WTC11 (cell line): ENCODE results near the gene RETREG3. TPM values are rescaled to one million over a fixed set of nuclear protein-coding genes. Genes with fewer than 3 reads are reported as not detected.

Source experiments
- ATAC-seq: fragments of 200-7000 bp; cut with Tn5 transposase; 2 replicates; pipeline ENCODE4 v1.10.0; 2021; ENCODE audit warnings: mild to moderate bottlenecking, moderate library complexity
- CTCF ChIA-PET: fragments of 300-600 bp; sonication (Branson Sonifier 250); formaldehyde crosslinking; loops from one replicate; lab custom pipeline; 2021; ENCODE audit warnings: antibody characterized with exemption; lab: Charles Lee
- POLR2A ChIA-PET: fragments of 350-600 bp; sonication (Branson Sonifier 250); formaldehyde crosslinking; loops from one replicate; lab custom pipeline; 2021; ENCODE audit warnings: antibody characterized with exemption; lab: Charles Lee
- DNase-seq: peaks from one replicate; pipeline ENCODE4 v3.0.0; 2021; ENCODE audit warnings: low spot score
- H3K27ac Mint-ChIP-seq: 2 replicates; pipeline ENCODE4 v1.8.0; 2021; ENCODE audit warnings: mixed read lengths
- H3K27me3 Mint-ChIP-seq: 2 replicates; pipeline ENCODE4 v1.8.0; 2021; ENCODE audit warnings: low read depth, mild to moderate bottlenecking, moderate library complexity, mixed read lengths
- H3K36me3 Mint-ChIP-seq: 2 replicates; pipeline ENCODE4 v1.8.0; 2021; ENCODE audit warnings: mixed read lengths
- H3K4me1 Mint-ChIP-seq: 2 replicates; pipeline ENCODE4 v1.8.0; 2022; ENCODE audit warnings: mixed read lengths
- H3K4me3 Mint-ChIP-seq: 2 replicates; pipeline ENCODE4 v1.8.0; 2021; ENCODE audit warnings: mild to moderate bottlenecking, moderate library complexity, mixed read lengths
- H3K9me3 Mint-ChIP-seq: 2 replicates; pipeline ENCODE4 v1.8.0; 2021; ENCODE audit warnings: mixed read lengths
- ATF1 ChIP-seq: sonication (generic); formaldehyde crosslinking; IDR thresholded peaks from 2 replicates; pipeline ENCODE4 v1.8.1; 2023; ENCODE audit warnings: mild to moderate bottlenecking, moderate library complexity, missing genetic modification reagents
- EMX1 ChIP-seq: fragments of 250-450 bp; sonication (Bioruptor Pico); IDR thresholded peaks from 2 replicates; pipeline ENCODE4 v1.8.0; 2021; ENCODE audit warnings: mild to moderate bottlenecking
- FOXP1 ChIP-seq: sonication (generic); formaldehyde crosslinking; IDR thresholded peaks from 2 replicates; pipeline ENCODE4 v1.8.0; 2022; ENCODE audit warnings: missing genetic modification reagents, mild to moderate bottlenecking, moderate library complexity, borderline replicate concordance
- GRHL2 ChIP-seq: fragments of 250-450 bp; sonication (Bioruptor Pico); IDR thresholded peaks from 2 replicates; pipeline ENCODE4 v1.8.0; 2022; ENCODE audit warnings: mild to moderate bottlenecking, moderate library complexity; ENCODE audit not compliant: insufficient replicate concordance, severe bottlenecking
- IRF2 ChIP-seq: sonication (generic); formaldehyde crosslinking; IDR thresholded peaks from 2 replicates; pipeline ENCODE4 v1.8.0; 2022; ENCODE audit warnings: low read depth, missing genetic modification reagents, borderline replicate concordance
- MYBL2 ChIP-seq: sonication (generic); formaldehyde crosslinking; IDR thresholded peaks from 2 replicates; pipeline ENCODE4 v1.8.1; 2023; ENCODE audit warnings: mild to moderate bottlenecking, moderate library complexity, missing genetic modification reagents
- NFYB ChIP-seq: sonication (generic); formaldehyde crosslinking; conservative IDR thresholded peaks from 2 replicates; pipeline ENCODE4 v1.8.0; 2022; ENCODE audit warnings: low read depth, missing genetic modification reagents
- NR1H2 ChIP-seq: sonication (generic); formaldehyde crosslinking; IDR thresholded peaks from 2 replicates; pipeline ENCODE4 v1.9.0; 2021; ENCODE audit warnings: mild to moderate bottlenecking, moderate library complexity, missing genetic modification reagents
- RORB ChIP-seq: fragments of 250-450 bp; sonication (Bioruptor Pico); IDR thresholded peaks from 2 replicates; pipeline ENCODE4 v1.9.0; 2021; ENCODE audit warnings: mild to moderate bottlenecking
- SMAD3 ChIP-seq: sonication (generic); formaldehyde crosslinking; IDR thresholded peaks from 2 replicates; pipeline ENCODE4 v1.8.0; 2022; ENCODE audit warnings: missing genetic modification reagents, mild to moderate bottlenecking, borderline replicate concordance
- TP53 ChIP-seq: sonication (generic); formaldehyde crosslinking; IDR thresholded peaks from 2 replicates; pipeline ENCODE4 v1.8.1; 2023; ENCODE audit warnings: mild to moderate bottlenecking, missing genetic modification reagents
- ZNF121 ChIP-seq: sonication (generic); formaldehyde crosslinking; IDR thresholded peaks from 2 replicates; pipeline ENCODE4 v1.8.0; 2023; ENCODE audit warnings: missing genetic modification reagents
- total RNA-seq: library from RNA; stranded (reverse); gene quantifications from 3 replicates; pipeline ENCODE4 v1.2.3, GENCODE V29; 2021
- TF ChIP-seq, protein P1 (sequence below): fragments of 250-450 bp; sonication (Bioruptor Pico); IDR thresholded peaks from 2 replicates; pipeline ENCODE4 v1.9.0; 2021; ENCODE audit warnings: mild to moderate bottlenecking, borderline replicate concordance
- TF ChIP-seq, protein P2 (sequence below): fragments of 250-450 bp; sonication (Bioruptor Pico); IDR thresholded peaks from 2 replicates; pipeline ENCODE4 v1.9.0; 2021; ENCODE audit warnings: mild to moderate bottlenecking
- TF ChIP-seq, protein P3 (sequence below): sonication (generic); formaldehyde crosslinking; IDR thresholded peaks from 2 replicates; pipeline ENCODE4 v1.8.1; 2023; ENCODE audit warnings: mild to moderate bottlenecking, missing genetic modification reagents
- TF ChIP-seq, protein P4 (sequence below): fragments of 250-450 bp; sonication (Bioruptor Pico); IDR thresholded peaks from 2 replicates; pipeline ENCODE4 v1.8.0; 2021; ENCODE audit warnings: mild to moderate bottlenecking
- TF ChIP-seq, protein P5 (sequence below): sonication (generic); formaldehyde crosslinking; IDR thresholded peaks from 2 replicates; pipeline ENCODE4 v1.8.0; 2022; ENCODE audit warnings: mild to moderate bottlenecking, missing genetic modification reagents
- TF ChIP-seq, protein P6 (sequence below): fragments of 250-450 bp; sonication (Bioruptor Pico); IDR thresholded peaks from 2 replicates; pipeline ENCODE4 v2.1.2; 2022; ENCODE audit warnings: mild to moderate bottlenecking, moderate library complexity

Gene RETREG3
- total RNA-seq, 1 experiment from 2014 or later, result 40.4 TPM

DNA sequence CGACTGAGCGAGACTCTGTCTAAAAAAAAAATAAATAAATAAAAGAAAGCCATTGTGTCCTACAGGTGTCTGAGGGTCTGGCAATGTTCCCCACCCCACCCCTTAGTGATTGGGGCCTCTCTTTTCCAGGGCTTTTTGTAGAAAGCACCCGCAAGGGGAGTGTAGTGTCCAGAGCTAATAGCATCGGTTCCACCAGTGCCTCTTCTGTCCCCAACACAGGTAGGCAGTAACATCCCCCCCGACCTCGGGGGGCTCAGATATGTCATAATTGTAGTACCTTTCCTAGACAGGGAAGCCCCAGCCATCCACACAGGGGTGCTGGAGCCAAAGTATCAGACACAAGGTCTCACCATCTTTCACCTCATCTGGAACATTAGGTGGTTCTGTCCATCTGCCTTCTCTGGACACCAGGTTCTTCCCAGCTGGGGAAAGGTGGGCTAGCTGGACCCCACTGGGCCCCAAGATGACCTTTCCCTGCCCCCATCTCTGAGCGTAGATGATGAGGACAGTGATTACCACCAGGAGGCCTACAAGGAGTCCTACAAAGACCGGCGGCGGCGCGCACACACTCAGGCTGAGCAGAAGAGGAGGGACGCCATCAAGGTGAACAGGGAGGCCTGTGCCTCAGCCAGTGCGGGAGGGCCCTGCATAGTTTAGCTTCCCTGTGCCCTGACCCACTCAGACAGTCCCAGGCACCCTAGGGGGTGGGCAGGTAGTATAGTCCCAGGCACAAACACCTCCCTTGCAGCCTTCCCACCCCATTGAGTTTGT lies 40.6 kb downstream of the RETREG3 start:
- no peak for DNase-seq
- POLR2A ChIA-PET, result no interaction called here

More for the DNA sequence above, 40.6 kb downstream of the RETREG3 start:
- CTCF ChIA-PET, result interaction anchor here (1.1 to 3.4 kb wide), 2 partner anchors 9 to 51 kb away, joined by 3 to 30 read pairs; partner anchors contain the start of gene PSMC3IP
- H3K27ac Mint-ChIP-seq, result no peak overlapping the region
- no peaks in the 10 kb centered on the region for H3K27me3 Mint-ChIP-seq
- TF ChIP-seq, protein P1, sequence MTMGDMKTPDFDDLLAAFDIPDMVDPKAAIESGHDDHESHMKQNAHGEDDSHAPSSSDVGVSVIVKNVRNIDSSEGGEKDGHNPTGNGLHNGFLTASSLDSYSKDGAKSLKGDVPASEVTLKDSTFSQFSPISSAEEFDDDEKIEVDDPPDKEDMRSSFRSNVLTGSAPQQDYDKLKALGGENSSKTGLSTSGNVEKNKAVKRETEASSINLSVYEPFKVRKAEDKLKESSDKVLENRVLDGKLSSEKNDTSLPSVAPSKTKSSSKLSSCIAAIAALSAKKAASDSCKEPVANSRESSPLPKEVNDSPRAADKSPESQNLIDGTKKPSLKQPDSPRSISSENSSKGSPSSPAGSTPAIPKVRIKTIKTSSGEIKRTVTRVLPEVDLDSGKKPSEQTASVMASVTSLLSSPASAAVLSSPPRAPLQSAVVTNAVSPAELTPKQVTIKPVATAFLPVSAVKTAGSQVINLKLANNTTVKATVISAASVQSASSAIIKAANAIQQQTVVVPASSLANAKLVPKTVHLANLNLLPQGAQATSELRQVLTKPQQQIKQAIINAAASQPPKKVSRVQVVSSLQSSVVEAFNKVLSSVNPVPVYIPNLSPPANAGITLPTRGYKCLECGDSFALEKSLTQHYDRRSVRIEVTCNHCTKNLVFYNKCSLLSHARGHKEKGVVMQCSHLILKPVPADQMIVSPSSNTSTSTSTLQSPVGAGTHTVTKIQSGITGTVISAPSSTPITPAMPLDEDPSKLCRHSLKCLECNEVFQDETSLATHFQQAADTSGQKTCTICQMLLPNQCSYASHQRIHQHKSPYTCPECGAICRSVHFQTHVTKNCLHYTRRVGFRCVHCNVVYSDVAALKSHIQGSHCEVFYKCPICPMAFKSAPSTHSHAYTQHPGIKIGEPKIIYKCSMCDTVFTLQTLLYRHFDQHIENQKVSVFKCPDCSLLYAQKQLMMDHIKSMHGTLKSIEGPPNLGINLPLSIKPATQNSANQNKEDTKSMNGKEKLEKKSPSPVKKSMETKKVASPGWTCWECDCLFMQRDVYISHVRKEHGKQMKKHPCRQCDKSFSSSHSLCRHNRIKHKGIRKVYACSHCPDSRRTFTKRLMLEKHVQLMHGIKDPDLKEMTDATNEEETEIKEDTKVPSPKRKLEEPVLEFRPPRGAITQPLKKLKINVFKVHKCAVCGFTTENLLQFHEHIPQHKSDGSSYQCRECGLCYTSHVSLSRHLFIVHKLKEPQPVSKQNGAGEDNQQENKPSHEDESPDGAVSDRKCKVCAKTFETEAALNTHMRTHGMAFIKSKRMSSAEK (CRISPR knock-in tag), result no peak
- TF ChIP-seq SMAD3 (CRISPR knock-in tag) (no peak), NR1H2 (CRISPR knock-in tag) (no peak), IRF2 (CRISPR knock-in tag) (no peak), MYBL2 (no peak), ATF1 (CRISPR knock-in tag) (no peak), RORB (CRISPR knock-in tag) (no peak), EMX1 (CRISPR knock-in tag) (no peak), GRHL2 (no peak), TP53 (CRISPR knock-in tag) (no peak), FOXP1 (CRISPR knock-in tag) (no peak), ZNF121 (no peak), NFYB (no peak)
- TF ChIP-seq, protein P2, sequence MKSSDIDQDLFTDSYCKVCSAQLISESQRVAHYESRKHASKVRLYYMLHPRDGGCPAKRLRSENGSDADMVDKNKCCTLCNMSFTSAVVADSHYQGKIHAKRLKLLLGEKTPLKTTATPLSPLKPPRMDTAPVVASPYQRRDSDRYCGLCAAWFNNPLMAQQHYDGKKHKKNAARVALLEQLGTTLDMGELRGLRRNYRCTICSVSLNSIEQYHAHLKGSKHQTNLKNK (CRISPR knock-in tag), result no peak
- TF ChIP-seq, protein P3, sequence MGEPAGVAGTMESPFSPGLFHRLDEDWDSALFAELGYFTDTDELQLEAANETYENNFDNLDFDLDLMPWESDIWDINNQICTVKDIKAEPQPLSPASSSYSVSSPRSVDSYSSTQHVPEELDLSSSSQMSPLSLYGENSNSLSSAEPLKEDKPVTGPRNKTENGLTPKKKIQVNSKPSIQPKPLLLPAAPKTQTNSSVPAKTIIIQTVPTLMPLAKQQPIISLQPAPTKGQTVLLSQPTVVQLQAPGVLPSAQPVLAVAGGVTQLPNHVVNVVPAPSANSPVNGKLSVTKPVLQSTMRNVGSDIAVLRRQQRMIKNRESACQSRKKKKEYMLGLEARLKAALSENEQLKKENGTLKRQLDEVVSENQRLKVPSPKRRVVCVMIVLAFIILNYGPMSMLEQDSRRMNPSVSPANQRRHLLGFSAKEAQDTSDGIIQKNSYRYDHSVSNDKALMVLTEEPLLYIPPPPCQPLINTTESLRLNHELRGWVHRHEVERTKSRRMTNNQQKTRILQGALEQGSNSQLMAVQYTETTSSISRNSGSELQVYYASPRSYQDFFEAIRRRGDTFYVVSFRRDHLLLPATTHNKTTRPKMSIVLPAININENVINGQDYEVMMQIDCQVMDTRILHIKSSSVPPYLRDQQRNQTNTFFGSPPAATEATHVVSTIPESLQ (CRISPR knock-in tag), result no peak
- TF ChIP-seq, protein P4, sequence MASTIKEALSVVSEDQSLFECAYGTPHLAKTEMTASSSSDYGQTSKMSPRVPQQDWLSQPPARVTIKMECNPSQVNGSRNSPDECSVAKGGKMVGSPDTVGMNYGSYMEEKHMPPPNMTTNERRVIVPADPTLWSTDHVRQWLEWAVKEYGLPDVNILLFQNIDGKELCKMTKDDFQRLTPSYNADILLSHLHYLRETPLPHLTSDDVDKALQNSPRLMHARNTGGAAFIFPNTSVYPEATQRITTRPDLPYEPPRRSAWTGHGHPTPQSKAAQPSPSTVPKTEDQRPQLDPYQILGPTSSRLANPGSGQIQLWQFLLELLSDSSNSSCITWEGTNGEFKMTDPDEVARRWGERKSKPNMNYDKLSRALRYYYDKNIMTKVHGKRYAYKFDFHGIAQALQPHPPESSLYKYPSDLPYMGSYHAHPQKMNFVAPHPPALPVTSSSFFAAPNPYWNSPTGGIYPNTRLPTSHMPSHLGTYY (CRISPR knock-in tag), result no peak
- TF ChIP-seq, protein P5, sequence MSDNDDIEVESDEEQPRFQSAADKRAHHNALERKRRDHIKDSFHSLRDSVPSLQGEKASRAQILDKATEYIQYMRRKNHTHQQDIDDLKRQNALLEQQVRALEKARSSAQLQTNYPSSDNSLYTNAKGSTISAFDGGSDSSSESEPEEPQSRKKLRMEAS (CRISPR knock-in tag), result no peak
- TF ChIP-seq, protein P6, sequence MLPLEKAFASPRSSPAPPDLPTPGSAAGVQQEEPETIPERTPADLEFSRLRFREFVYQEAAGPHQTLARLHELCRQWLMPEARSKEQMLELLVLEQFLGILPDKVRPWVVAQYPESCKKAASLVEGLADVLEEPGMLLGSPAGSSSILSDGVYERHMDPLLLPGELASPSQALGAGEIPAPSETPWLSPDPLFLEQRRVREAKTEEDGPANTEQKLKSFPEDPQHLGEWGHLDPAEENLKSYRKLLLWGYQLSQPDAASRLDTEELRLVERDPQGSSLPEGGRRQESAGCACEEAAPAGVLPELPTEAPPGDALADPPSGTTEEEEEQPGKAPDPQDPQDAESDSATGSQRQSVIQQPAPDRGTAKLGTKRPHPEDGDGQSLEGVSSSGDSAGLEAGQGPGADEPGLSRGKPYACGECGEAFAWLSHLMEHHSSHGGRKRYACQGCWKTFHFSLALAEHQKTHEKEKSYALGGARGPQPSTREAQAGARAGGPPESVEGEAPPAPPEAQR (CRISPR knock-in tag), result no peak
- H3K4me1 Mint-ChIP-seq, result peaks cover 12% of the 10 kb centered on the region
- peaks cover 45% of the 10 kb centered on the region for H3K36me3 Mint-ChIP-seq
- no peaks in the 10 kb centered on the region for H3K9me3 Mint-ChIP-seq
- ATAC-seq, result no peak
- no peak overlapping the region for H3K4me3 Mint-ChIP-seq
